HepG2 (cell line): ENCODE results near the gene TOMM22. TPM values are rescaled to one million over a fixed set of nuclear protein-coding genes. Genes with fewer than 3 reads are reported as not detected.
A peak's percentile ranks its signal among the peaks of the same experiment; 100 is the strongest.

Experiments
- ARID5B ChIP-seq: IDR thresholded peaks from 2 replicates; pipeline ENCODE4 v1.4.0; 2020; ENCODE audit warnings: mild to moderate bottlenecking, missing genetic modification reagents
- BHLHE40 ChIP-seq: IDR thresholded peaks from 2 replicates; pipeline ENCODE4 v1.6.1; 2011; ENCODE audit warnings: low read length, improper control_type of control experiment
- CBFB ChIP-seq: sonication (generic); formaldehyde crosslinking; IDR thresholded peaks from 2 replicates; pipeline ENCODE4 v1.4.0; 2020; ENCODE audit warnings: missing genetic modification reagents
- ELF4 ChIP-seq: sonication (generic); formaldehyde crosslinking; IDR thresholded peaks from 2 replicates; pipeline ENCODE4 v1.5.0; 2020; ENCODE audit warnings: missing genetic modification reagents, mild to moderate bottlenecking, moderate library complexity, borderline replicate concordance
- KDM2A ChIP-seq: sonication (generic); formaldehyde crosslinking; IDR thresholded peaks from 2 replicates; pipeline ENCODE4 v1.4.0; 2020; ENCODE audit warnings: low read depth, missing genetic modification reagents, borderline replicate concordance
- MED13 ChIP-seq: sonication (generic); formaldehyde crosslinking; IDR thresholded peaks from 2 replicates; pipeline ENCODE4 v1.5.0; 2020; ENCODE audit warnings: missing genetic modification reagents
- PHF8 ChIP-seq: sonication (generic); formaldehyde crosslinking; IDR thresholded peaks from 2 replicates; pipeline ENCODE4 v1.5.0; 2020; ENCODE audit warnings: missing genetic modification reagents
- RFXAP ChIP-seq: sonication (generic); formaldehyde crosslinking; IDR thresholded peaks from 2 replicates; pipeline ENCODE4 v1.4.0; 2020; ENCODE audit warnings: missing genetic modification reagents, borderline replicate concordance
- RNF2 ChIP-seq: fragments of 450-650 bp; conservative IDR thresholded peaks from 2 replicates; pipeline ENCODE4 v1.6.1; 2016; ENCODE audit warnings: low read depth
- SIN3A ChIP-seq: IDR thresholded peaks from 2 replicates; pipeline ENCODE4 v1.6.1; 2011; ENCODE audit warnings: low read depth, mild to moderate bottlenecking, control low read depth, low read length, borderline replicate concordance
- SMYD3 ChIP-seq: sonication (generic); formaldehyde crosslinking; IDR thresholded peaks from 2 replicates; pipeline ENCODE4 v1.8.1; 2023; ENCODE audit warnings: mild to moderate bottlenecking, missing genetic modification reagents
- ZNF160 ChIP-seq: sonication (generic); formaldehyde crosslinking; IDR thresholded peaks from 2 replicates; pipeline ENCODE4 v1.8.0; 2022; ENCODE audit warnings: mild to moderate bottlenecking, inconsistent platforms, missing genetic modification reagents
- ZNF329 ChIP-seq: sonication (generic); formaldehyde crosslinking; IDR thresholded peaks from 2 replicates; pipeline ENCODE4 v1.9.0; 2021; ENCODE audit warnings: low read depth, mild to moderate bottlenecking, missing genetic modification reagents
- ZNF543 ChIP-seq: sonication (generic); formaldehyde crosslinking; IDR thresholded peaks from 2 replicates; pipeline ENCODE4 v1.4.0; 2020; ENCODE audit warnings: mild to moderate bottlenecking, missing genetic modification reagents
- ZNF574 ChIP-seq: sonication (generic); formaldehyde crosslinking; IDR thresholded peaks from 2 replicates; pipeline ENCODE4 v1.4.0; 2020; ENCODE audit warnings: missing genetic modification reagents
- ZNF784 ChIP-seq: sonication (generic); formaldehyde crosslinking; IDR thresholded peaks from 2 replicates; pipeline ENCODE4 v1.5.1; 2020; ENCODE audit warnings: missing genetic modification reagents, mild to moderate bottlenecking, borderline replicate concordance
- polyA plus RNA-seq, 8 experiments: library from polyadenylated mRNA; depleted of rRNA in 3 of 8; stranded (reverse) in 7 of 8; unstranded in 1 of 8; fragments of >200 nt; fragmentation: Illumina TruSeq in 4 of 8; extraction: Trizol in 4 of 8; gene quantifications; 2 replicates each; pipeline versions ENCODE4 v1.2.1 to v1.2.3, GENCODE V29; 2011 to 2016; ENCODE audit warnings: low read depth in 4 of 8, missing spikeins in 1 of 8, mixed read lengths in 1 of 8; ENCODE audit not compliant: insufficient read depth in 1 of 8
- total RNA-seq, 5 experiments: library from RNA; depleted of rRNA; stranded (reverse); fragments of >200 nt; fragmentation: Illumina TruSeq; extraction: Trizol; gene quantifications; 2 replicates each; pipeline ENCODE4 v1.2.3, GENCODE V29; 2016; ENCODE audit warnings: low read depth in 1 of 5
- TF ChIP-seq, protein P1 (sequence below): sonication (generic); formaldehyde crosslinking; IDR thresholded peaks from 2 replicates; pipeline ENCODE4 v1.5.0; 2020; ENCODE audit warnings: missing genetic modification reagents

The TOMM22 gene
- total and polyA plus RNA-seq, 2 of the 13 experiments (the other 11 are each of a cell fraction or from before 2014, with no cell fraction given): 46.9 to 118 TPM

DNA sequence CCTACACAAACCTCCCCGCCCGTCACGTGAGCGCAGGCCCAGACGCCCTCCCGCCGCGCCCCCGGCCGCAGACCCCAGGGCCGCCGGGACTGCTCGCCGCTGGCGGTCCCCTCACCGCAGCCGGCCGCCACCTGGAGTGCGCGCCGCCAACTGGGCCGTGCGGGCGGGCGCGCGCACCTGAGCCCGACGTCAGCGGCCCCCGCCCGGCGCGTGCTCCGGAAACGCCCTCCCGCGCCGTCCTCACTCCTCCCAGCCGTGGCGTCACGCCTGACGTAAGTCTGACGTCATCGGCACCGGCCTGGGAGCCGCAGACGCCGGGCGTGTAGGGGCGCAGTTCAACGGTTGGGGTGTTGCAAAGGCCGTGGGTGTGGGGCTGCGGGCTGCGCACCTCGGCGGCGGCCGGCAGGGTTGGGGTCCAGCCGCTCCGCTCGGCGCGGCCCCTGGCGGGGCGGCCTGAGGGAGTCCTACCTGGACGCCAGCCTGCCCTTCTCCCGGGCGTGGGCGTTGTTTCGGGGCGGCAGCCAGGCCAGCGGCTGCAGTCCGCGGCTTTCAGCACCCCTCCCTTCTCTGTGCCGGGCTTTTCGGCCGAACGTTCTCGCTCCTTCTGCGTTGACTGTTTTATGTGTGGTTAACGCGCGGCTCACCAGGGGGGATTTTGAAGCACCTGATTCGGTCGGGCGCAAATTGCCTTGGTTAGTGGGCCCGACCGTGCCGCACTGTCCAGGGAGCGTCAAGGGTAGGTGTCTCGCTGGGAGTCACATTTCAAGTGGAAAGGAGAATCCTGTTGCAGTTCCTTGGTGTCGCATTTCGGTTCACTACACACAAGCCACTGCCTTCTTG, 19.3 kb downstream of the TOMM22 start, which contains the start of gene JOSD1 (continued):
- TF ChIP-seq ARID5B (CRISPR knock-in tag) (peak; percentile 53; the same call in 1 of the 2 replicates), CBFB (CRISPR knock-in tag) (peak; percentile 74; the same call in 1 of the 2 replicates), ELF4 (CRISPR knock-in tag) (0 out of 2 replicates have a peak, but pooled peaks have one; percentile 38), ZNF574 (CRISPR knock-in tag) (peak; percentile 92), ZNF160 (CRISPR knock-in tag) (peak; percentile 76; the same call in 1 of the 2 replicates), RFXAP (CRISPR knock-in tag) (0 out of 2 replicates have a peak, but pooled peaks have one; percentile 47), MED13 (peak; percentile 67; the same call in 1 of the 2 replicates), KDM2A (peak; percentile 67), RNF2 (0 out of 2 replicates have a peak, but pooled peaks have one; percentile 24), ZNF784 (CRISPR knock-in tag) (peak; percentile 90), SMYD3 (no peak), BHLHE40 (peak; percentile 80), ZNF329 (CRISPR knock-in tag) (peak; percentile 92), ZNF543 (CRISPR knock-in tag) (peak; percentile 64; the same call in 1 of the 2 replicates), PHF8 (CRISPR knock-in tag) (peak; percentile 75), SIN3A (peak; percentile 88; the same call in 1 of the 2 replicates)
- TF ChIP-seq, protein P1, sequence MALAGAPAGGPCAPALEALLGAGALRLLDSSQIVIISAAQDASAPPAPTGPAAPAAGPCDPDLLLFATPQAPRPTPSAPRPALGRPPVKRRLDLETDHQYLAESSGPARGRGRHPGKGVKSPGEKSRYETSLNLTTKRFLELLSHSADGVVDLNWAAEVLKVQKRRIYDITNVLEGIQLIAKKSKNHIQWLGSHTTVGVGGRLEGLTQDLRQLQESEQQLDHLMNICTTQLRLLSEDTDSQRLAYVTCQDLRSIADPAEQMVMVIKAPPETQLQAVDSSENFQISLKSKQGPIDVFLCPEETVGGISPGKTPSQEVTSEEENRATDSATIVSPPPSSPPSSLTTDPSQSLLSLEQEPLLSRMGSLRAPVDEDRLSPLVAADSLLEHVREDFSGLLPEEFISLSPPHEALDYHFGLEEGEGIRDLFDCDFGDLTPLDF: peak; percentile 32; the same call in 1 of the 2 replicates
